GM21528 (cell line): ENCODE results near the gene ACTN1.

Experiments used
- ATAC-seq: cut with Tn5 transposase; IDR thresholded peaks from one replicate; pipeline ENCODE4 v1.9.1; 2021; ENCODE audit warnings: mild to moderate bottlenecking, moderate library complexity; ENCODE audit not compliant: unreplicated experiment, low FRiP score

The ACTN1 gene

DNA sequence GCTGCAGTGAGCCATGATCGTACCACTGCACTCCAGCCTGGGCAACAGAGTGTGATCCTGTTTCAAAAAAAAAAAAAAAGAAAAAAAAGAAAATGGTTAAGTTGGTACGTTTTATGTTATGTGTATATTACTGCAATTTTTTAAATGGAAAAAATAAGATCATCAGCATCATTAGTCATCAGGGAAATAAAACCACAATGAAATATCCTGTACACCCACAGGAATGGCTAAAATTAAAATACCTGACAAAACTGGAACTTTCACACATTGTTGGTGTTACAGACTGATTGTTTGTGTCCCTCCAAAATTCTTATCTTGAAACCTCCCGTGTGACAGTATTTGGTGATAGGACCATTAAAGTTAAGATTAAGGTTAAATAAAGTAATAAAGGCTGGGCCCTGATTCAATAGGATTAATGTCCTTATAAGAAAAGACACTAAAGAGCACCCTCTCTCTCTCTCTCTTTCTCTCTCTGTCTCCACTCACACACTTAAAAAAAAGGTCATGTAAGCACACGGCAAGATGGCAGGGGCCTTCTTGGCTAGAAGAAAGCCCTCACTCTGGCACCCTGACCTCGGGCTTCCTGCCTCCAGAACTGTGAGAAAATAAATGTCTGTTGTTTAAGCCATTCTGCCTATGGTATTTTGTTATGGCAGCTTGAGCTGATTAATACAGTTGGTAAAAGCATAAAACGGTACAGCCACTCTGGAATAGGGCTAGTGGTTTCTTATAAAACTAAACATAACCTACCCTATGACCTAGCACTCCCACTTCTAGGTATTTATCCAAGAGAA, 137.9 kb downstream of the ACTN1 start:
- ATAC-seq = no peak

DNA sequence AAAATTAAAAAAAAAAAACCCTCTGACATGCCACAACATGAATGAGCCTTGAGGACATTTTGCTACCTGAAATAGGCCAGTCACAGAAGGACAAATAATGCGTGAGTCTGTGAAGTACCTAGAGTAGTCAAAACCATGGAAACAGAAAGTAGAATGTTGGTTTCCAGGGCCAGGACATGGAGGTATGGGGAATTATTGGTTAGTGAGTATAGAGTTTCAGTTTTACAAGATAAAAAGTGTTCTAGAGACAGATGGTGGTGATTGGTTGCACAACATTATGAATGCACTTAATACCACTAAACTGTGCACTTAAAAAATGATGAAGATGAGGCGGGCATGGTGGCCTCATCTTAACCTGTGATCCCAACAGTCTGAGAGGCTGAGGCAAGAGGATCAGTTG, 138.6 kb downstream of the ACTN1 start:
- ATAC-seq = no peak

DNA sequence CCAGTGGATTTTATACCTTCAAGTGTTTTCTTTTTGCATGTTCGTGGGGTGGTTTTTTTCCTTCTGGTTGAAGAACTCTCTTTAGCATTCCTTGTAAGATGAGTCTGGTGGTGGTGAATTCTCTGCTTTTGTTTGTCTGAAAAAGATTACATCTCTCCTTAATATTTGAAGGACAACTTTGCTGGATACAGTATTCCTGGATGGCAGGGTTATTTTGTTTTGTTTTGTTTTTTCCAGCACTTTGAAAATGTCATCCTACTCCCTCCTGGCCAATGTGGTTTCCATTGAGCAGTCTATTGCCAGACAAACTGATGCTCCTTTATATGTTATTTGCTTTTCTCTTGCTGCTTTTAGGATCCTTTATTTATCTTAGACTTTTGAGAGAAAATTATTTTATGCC, 143.0 kb downstream of the ACTN1 start:
- ATAC-seq = no peak

DNA sequence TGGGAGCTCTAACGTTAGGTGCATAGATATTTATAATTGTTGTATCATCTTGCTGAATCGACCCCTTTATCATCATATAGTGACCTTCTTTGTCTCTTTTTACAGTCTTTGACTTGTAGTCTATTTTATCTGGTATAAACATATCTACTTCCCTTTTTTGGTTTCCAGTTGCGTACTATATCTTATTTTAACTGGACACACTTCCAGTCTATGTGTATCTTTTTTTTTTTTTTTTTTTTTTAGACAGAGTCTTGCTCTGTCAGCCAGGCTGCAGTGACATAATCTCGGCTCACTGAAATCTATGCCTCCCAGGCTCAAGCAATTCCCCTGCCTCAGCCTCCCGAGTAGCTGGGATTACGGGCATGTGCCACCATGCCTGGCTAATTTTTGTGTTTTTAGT, 144.3 kb downstream of the ACTN1 start:
- no peak for ATAC-seq

DNA sequence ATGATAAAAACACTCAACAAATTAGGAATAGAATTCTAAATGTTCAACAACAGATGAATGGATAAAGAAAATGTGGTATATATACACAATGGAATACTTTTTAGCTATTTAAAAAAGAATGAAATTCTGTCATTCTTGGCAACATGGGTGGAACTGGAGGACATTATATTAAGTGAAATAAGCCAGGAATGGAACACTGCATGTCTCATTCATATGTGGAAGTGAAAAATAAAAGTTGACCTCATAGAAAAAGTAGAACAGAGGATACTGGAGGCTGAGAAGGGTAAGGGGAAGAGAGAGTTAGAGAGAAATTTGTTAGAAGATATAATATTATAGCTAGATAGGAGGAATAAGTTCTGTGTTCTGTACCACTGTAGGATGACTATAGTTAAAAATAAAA, 150.4 kb downstream of the ACTN1 start:
- no peak for ATAC-seq

DNA sequence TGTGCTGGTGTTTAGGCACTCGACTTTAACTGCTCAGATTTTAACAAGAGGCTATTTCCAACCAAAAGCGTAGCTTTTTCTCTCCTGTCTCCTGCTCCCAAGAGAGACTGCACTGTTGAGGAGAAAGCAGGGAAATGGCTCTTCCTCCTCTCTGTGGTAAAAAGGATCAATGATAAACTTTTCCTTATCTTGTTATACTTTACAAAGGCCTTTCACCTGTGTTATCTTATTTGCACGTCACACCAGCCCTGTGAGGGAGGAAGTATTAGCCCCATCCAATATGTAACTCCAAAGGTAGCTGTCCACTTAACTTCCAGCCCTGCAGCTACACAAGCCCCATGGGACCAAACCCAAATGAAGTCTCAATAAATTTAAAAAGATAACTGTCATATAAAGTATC, 153.4 kb downstream of the ACTN1 start:
- no peak for ATAC-seq

DNA sequence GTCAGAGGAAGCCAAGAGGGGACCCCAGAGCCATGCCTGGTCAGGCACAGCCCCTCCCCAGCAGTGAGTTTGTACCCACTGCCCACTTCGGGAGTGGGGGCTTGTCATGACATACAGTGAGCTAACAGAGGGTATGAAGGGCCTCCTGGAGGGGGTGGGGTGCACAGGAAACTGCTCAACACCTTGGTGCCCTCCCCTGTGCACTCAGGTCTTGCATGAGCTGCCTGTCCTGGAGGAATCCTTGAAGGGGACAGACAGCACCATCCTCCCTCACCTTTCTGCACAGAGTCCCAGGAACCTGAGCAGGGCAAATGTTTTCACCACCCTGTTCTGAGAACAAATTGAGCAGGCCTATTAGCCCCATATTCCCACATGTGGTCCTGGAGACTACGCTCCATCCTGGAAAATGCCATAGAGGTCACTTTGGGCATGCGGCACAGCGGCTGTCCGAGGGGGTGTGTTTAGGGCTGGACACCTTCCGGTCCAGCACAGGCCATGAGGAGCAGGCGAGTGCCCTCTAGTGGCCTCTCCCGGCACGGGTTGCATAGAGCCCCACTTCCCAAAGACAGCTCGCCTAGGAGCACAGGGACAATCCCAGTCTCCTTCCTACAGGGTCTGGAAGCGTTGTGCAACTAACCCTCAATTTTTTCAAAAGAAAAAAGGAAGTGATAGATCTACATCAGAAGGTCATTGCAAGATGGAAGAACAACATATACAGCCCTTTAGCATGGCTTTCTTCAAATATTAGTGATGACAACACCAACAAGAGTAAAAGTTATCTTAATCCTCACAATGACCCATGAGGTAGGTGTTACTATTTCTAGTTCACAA, 154.4 kb downstream of the ACTN1 start:
- ATAC-seq = no peak

DNA sequence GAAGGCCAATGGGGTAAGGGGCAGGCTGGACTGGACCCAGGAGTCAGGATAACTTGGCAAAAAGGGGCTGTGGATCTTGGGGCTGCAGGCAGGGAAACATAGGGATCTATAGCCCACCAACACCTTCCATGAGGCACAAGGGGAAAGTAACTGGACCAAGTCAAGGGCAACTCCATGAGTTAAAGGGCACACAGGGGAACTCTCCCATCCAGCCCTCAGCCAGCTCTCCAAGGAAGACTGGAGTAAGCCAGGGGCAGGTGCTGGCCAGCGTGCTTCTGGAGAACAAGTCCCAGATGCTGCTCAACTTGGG, 154.9 kb downstream of the ACTN1 start:
- ATAC-seq = no peak
